ENCODE results near the gene PRIM2.
"Not testable (repeated sequence)": the region's sequence is repeated elsewhere in the genome, so short reads cannot be mapped to it uniquely, and the experiment has no call there.

- TF ChIP-seq CTCF (IDR thresholded peaks at IDR 0.05; ENCODE audit: low read depth, low read length); POLR2A (IDR thresholded peaks at IDR 0.05; ENCODE audit: extremely low read depth, insufficient read length); MAX (IDR thresholded peaks at IDR 0.05; ENCODE audit: low read depth, low read length): not testable (repeated sequence)
Observed at GRCh38 chr6:57362340-57362739, 44.9 kb downstream of the PRIM2 start.

All from NB4 (cell line).